Measurements from ENCODE around the gene RARS1. TPM values are rescaled to one million over a fixed set of nuclear protein-coding genes. Genes with fewer than 3 reads are reported as not detected.
"Not testable (repeated sequence)": the region's sequence is repeated elsewhere in the genome, so short reads cannot be mapped to it uniquely, and the experiment has no call there.

RARS1 gene
- polyA plus RNA-seq, 6 donors from 2014 or later = 4.3 to 12.6 (median 9.6) TPM

GRCh38 chr5:168502563-168503237, 16.4 kb downstream of the RARS1 start:
- Mint-ChIP-seq H3K27me3 (no peaks in the 10 kb centered on the region), H3K36me3 (peaks cover 26 to 40% of the 10 kb centered on the region in 2 donors), H3K27ac (no peak overlapping the region), H3K4me3 (no peak overlapping the region), H3K9me3 (no peaks in the 10 kb centered on the region), H3K4me1 (no peaks in the 10 kb centered on the region)
- DNase-seq (no peak), ATAC-seq (ENCODE audit: low read depth in 2 of 2) (no peak)

GRCh38 chr5:168513861-168514428, 27.7 kb downstream of the RARS1 start:
- Mint-ChIP-seq H3K27ac (no peak overlapping the region), H3K4me1 (peaks cover 0 to 4% (median 0%) of the 10 kb centered on the region in 3 donors), H3K4me3 (no peak overlapping the region), H3K9me3 (peaks cover 0 to 21% (median 14%) of the 10 kb centered on the region in 7 donors), H3K27me3 (no peaks in the 10 kb centered on the region), H3K36me3 (peaks cover 61 to 66% of the 10 kb centered on the region in 2 donors)
- no peak for ATAC-seq (ENCODE audit: low read depth in 2 of 2)
- no peak for DNase-seq

GRCh38 chr5:168525856-168526255, 39.6 kb downstream of the RARS1 start:
- peaks cover 21 to 29% (median 28%) of the 10 kb centered on the region in 3 donors for H3K27me3 Mint-ChIP-seq
- no peak overlapping the region for H3K4me3 Mint-ChIP-seq
- H3K36me3 Mint-ChIP-seq = peaks cover 0 to 11% of the 10 kb centered on the region in 2 donors
- ATAC-seq (ENCODE audit: low read depth in 2 of 2) = no peak
- H3K27ac Mint-ChIP-seq = no peak overlapping the region
- no peak for DNase-seq
- H3K9me3 Mint-ChIP-seq = peaks cover 0 to 16% (median 5%) of the 10 kb centered on the region in 7 donors
- peaks cover 5 to 9% (median 8%) of the 10 kb centered on the region in 3 donors for H3K4me1 Mint-ChIP-seq

- peaks cover 5 to 9% (median 8%) of the 10 kb centered on the region in 3 donors for H3K4me1 Mint-ChIP-seq
- H3K36me3 Mint-ChIP-seq = peaks cover 0 to 11% of the 10 kb centered on the region in 2 donors
- no peak for ATAC-seq (ENCODE audit: low read depth in 2 of 2)
- H3K4me3 Mint-ChIP-seq = peak overlapping the region in 2 of 8 donors; percentile 45 to 69
- DNase-seq = no peak
- peaks cover 26 to 45% (median 39%) of the 10 kb centered on the region in 3 donors for H3K27me3 Mint-ChIP-seq
- H3K9me3 Mint-ChIP-seq = peaks cover 0 to 16% (median 5%) of the 10 kb centered on the region in 7 donors
- no peak overlapping the region for H3K27ac Mint-ChIP-seq
Observed at GRCh38 chr5:168527756-168528295, 41.6 kb downstream of the RARS1 start.

GRCh38 chr5:168528521-168529373, 42.5 kb downstream of the RARS1 start, which contains the start of gene FBLL1:
FBLL1 (plus strand) TSS chr5:168529305; CDS start chr5:168529505, 200 bp downstream.
- peak in 1 of 2 donors; percentile 37 for ATAC-seq (ENCODE audit: low read depth in 2 of 2)
- peak within 1 kb of the TSS in 7 of 8 donors; percentile 58 to 86 (median 75) for H3K4me3 Mint-ChIP-seq
- H3K27ac Mint-ChIP-seq = peak within 1 kb of the TSS in 1 of 6 donors; percentile 76
- peaks cover 5 to 9% (median 8%) of the 10 kb centered on the region in 3 donors for H3K4me1 Mint-ChIP-seq
- DNase-seq = no peak
- H3K9me3 Mint-ChIP-seq = peaks cover 0 to 16% (median 5%) of the 10 kb centered on the region in 7 donors
- peaks cover 32 to 49% (median 45%) of the 10 kb centered on the region in 3 donors for H3K27me3 Mint-ChIP-seq
- H3K36me3 Mint-ChIP-seq = peaks cover 0 to 11% of the 10 kb centered on the region in 2 donors

GRCh38 chr5:168529374-168530234, 43.3 kb downstream of the RARS1 start:
- ATAC-seq (ENCODE audit: low read depth in 2 of 2) (no peak), DNase-seq (no peak)
- Mint-ChIP-seq H3K27ac (no peak overlapping the region), H3K4me1 (peaks cover 5 to 9% (median 8%) of the 10 kb centered on the region in 3 donors), H3K36me3 (peaks cover 0 to 11% of the 10 kb centered on the region in 2 donors), H3K9me3 (peaks cover 0 to 16% (median 5%) of the 10 kb centered on the region in 7 donors), H3K27me3 (peaks cover 32 to 49% (median 48%) of the 10 kb centered on the region in 3 donors), H3K4me3 (peak overlapping the region in 7 of 8 donors; percentile 20 to 80 (median 68))

- peak overlapping the region in 5 of 8 donors; percentile 58 to 75 (median 68) for H3K4me3 Mint-ChIP-seq
- peak overlapping the region in 2 of 6 donors; percentile 1 to 53 for H3K27ac Mint-ChIP-seq
- H3K27me3 Mint-ChIP-seq = peaks cover 32 to 49% (median 48%) of the 10 kb centered on the region in 3 donors
- H3K4me1 Mint-ChIP-seq = peaks cover 5 to 9% (median 8%) of the 10 kb centered on the region in 3 donors
- ATAC-seq (ENCODE audit: low read depth in 2 of 2) (no peak), DNase-seq (no peak)
- peaks cover 0 to 11% of the 10 kb centered on the region in 2 donors for H3K36me3 Mint-ChIP-seq
- peaks cover 1 to 16% (median 5%) of the 10 kb centered on the region in 7 donors for H3K9me3 Mint-ChIP-seq
Observed at GRCh38 chr5:168530621-168531150, 44.4 kb downstream of the RARS1 start.

GRCh38 chr5:168531191-168531590, 44.9 kb downstream of the RARS1 start:
- DNase-seq = no peak
- H3K36me3 Mint-ChIP-seq = peaks cover 0 to 11% of the 10 kb centered on the region in 2 donors
- H3K9me3 Mint-ChIP-seq = peaks cover 1 to 16% (median 5%) of the 10 kb centered on the region in 7 donors
- H3K27ac Mint-ChIP-seq = no peak overlapping the region
- no peak for ATAC-seq (ENCODE audit: low read depth in 2 of 2)
- peak overlapping the region in 1 of 8 donors; percentile 74 for H3K4me3 Mint-ChIP-seq
- peaks cover 32 to 49% (median 48%) of the 10 kb centered on the region in 3 donors for H3K27me3 Mint-ChIP-seq
- H3K4me1 Mint-ChIP-seq = peaks cover 5 to 9% (median 8%) of the 10 kb centered on the region in 3 donors

- ATAC-seq (ENCODE audit: low read depth in 2 of 2) = no peak
- H3K27ac Mint-ChIP-seq = no peak overlapping the region
Observed at GRCh38 chr5:168531987-168532864, 46.0 kb downstream of the RARS1 start.

GRCh38 chr5:168534351-168534750, 48.1 kb downstream of the RARS1 start:
- not testable (repeated sequence) for H3K36me3 Mint-ChIP-seq; ATAC-seq (ENCODE audit: low read depth in 2 of 2); DNase-seq; H3K9me3 Mint-ChIP-seq; H3K4me3 Mint-ChIP-seq; H3K4me1 Mint-ChIP-seq; H3K27ac Mint-ChIP-seq
- peaks cover 19 to 36% (median 30%) of the 10 kb centered on the region in 3 donors for H3K27me3 Mint-ChIP-seq

More at GRCh38 chr5:168531987-168532864, 46.0 kb downstream of the RARS1 start:
- H3K9me3 Mint-ChIP-seq = peaks cover 1 to 16% (median 5%) of the 10 kb centered on the region in 7 donors
- H3K4me3 Mint-ChIP-seq = no peak overlapping the region
- H3K4me1 Mint-ChIP-seq = peaks cover 5 to 9% (median 8%) of the 10 kb centered on the region in 3 donors
- peaks cover 0 to 11% of the 10 kb centered on the region in 2 donors for H3K36me3 Mint-ChIP-seq
- H3K27me3 Mint-ChIP-seq = peaks cover 32 to 52% (median 49%) of the 10 kb centered on the region in 3 donors
- no peak for DNase-seq

GRCh38 chr5:168537176-168537575, 50.9 kb downstream of the RARS1 start:
- Mint-ChIP-seq H3K27me3 (peaks cover 6 to 20% (median 10%) of the 10 kb centered on the region in 3 donors), H3K36me3 (no peaks in the 10 kb centered on the region)
- ATAC-seq (ENCODE audit: low read depth in 2 of 2) = no peak

More at GRCh38 chr5:168537176-168537575, 50.9 kb downstream of the RARS1 start:
- H3K4me1 Mint-ChIP-seq = no peaks in the 10 kb centered on the region
- no peak for DNase-seq
- no peak overlapping the region for H3K4me3 Mint-ChIP-seq
- H3K9me3 Mint-ChIP-seq = peaks cover 0 to 5% (median 1%) of the 10 kb centered on the region in 7 donors
- H3K27ac Mint-ChIP-seq = no peak overlapping the region
